Kidney (tissue), 14 donors: ENCODE measurements around the gene BTD. TPM values are rescaled to one million over a fixed set of nuclear protein-coding genes. Genes with fewer than 3 reads are reported as not detected.

Source experiments
- DNase-seq, 5 donors: peaks; one replicate each; pipeline ENCODE4 v3.0.0-alpha.2; 2013 to 2020
- FAIRE-seq: peaks from 2 replicates; lab custom pipeline; 2012; peaks lifted over from hg19 to GRCh38; lab: Jason Lieb, UNC
- H3K27ac ChIP-seq, 2 donors: one replicate each; pipeline ENCODE4 v1.7.0; 2013; ENCODE audit warnings: low read depth in 2 of 2, low read length in 2 of 2, inconsistent platforms in 1 of 2
- H3K27me3 ChIP-seq: one replicate; pipeline ENCODE4 v1.7.1; 2013; ENCODE audit warnings: low read length, inconsistent platforms; ENCODE audit not compliant: control insufficient read depth, insufficient read depth
- H3K36me3 ChIP-seq, 3 donors: one replicate each; pipeline versions ENCODE4 v1.7.0 to v1.7.1; 2013; ENCODE audit warnings: low read length in 3 of 3, control low read depth in 1 of 3, inconsistent platforms in 1 of 3; ENCODE audit not compliant: insufficient read depth in 3 of 3, control insufficient read depth in 2 of 3
- H3K4me1 ChIP-seq, 3 donors: one replicate each; pipeline versions ENCODE4 v1.7.0 to v1.7.1; 2013; ENCODE audit warnings: low read length in 3 of 3, inconsistent platforms in 1 of 3, low read depth in 1 of 3; ENCODE audit not compliant: control insufficient read depth in 2 of 3, insufficient read depth in 2 of 3
- H3K4me3 ChIP-seq, 3 donors: one replicate each; pipeline versions ENCODE4 v1.7.0 to v1.8.1; 2013; ENCODE audit warnings: low read length in 3 of 3, control low read depth in 1 of 3, inconsistent platforms in 1 of 3
- H3K9ac ChIP-seq, 3 donors: one replicate each; pipeline versions ENCODE4 v1.7.0 to v1.7.1; 2013; ENCODE audit warnings: low read length in 3 of 3, control low read depth in 1 of 3, inconsistent platforms in 1 of 3
- H3K9me3 ChIP-seq, 3 donors: one replicate each; pipeline versions ENCODE4 v1.7.0 to v1.7.1; 2013; ENCODE audit warnings: low read length in 3 of 3, control low read depth in 1 of 3, inconsistent platforms in 1 of 3; ENCODE audit not compliant: control insufficient read depth in 2 of 3, insufficient read depth in 1 of 3
- CTCF ChIP-seq: IDR thresholded peaks from 3 replicates; pipeline ENCODE4 v1.5.1; 2012; ENCODE audit warnings: mild to moderate bottlenecking, moderate library complexity, borderline replicate concordance; ENCODE audit not compliant: insufficient read depth; ENCODE audit errors: extremely low read depth
- intact Hi-C: fragments of 100-400 bp; cut with DNase I; formaldehyde crosslinking; loops from one replicate; pipeline ENCODE4 v1.11.1; 2022
- polyA plus RNA-seq: library from polyadenylated mRNA; stranded (reverse); fragments of 350-450 nt; fragmentation: Illumina TruSeq; extraction: RNeasy Lipid Tissue Mini Kit (QIAGEN cat#74804); gene quantifications from one replicate; pipeline ENCODE4 v1.2.3, GENCODE V29; 2014; ENCODE audit warnings: low read depth, low replicate concordance; ENCODE audit not compliant: insufficient read depth
- total RNA-seq: library from RNA; stranded (reverse); fragmentation: NEBNext Ultra II Directional; extraction: Animal tissue kit (Norgen Biotek cat#: 25700); gene quantifications from one replicate; pipeline ENCODE4 v1.2.1, GENCODE V29; 2021
- donor health status: control.
- donor health status: control.
- donor health status: control.
- donor health status: control.
- donor health status: control.
- donor health status: DM: yes; HTN: yes; CAD: no.
- donor health status: Normal renal cell carcinoma (clear cell type).

Gene BTD
- total and polyA plus RNA-seq, 2 donors from 2014 or later: 22.7 to 37.2 TPM

GRCh38 chr3:15649341-15649740 is 47.8 kb downstream of the BTD start:
- no peaks in the 10 kb centered on the region for H3K27me3 ChIP-seq
- no peak overlapping the region for H3K9ac ChIP-seq
- peaks cover 0 to 2% (median 1%) of the 10 kb centered on the region in 3 donors for H3K36me3 ChIP-seq
- no peak overlapping the region for H3K27ac ChIP-seq
- DNase-seq (no peak), FAIRE-seq (no peak)
- H3K4me3 ChIP-seq: no peak overlapping the region
- intact Hi-C loops: no loop called here
- no peaks in the 10 kb centered on the region for H3K9me3 ChIP-seq
- no peaks in the 10 kb centered on the region for H3K4me1 ChIP-seq
- no peak for TF ChIP-seq CTCF

- intact Hi-C loops: no loop called here
- no peak for TF ChIP-seq CTCF
- H3K27me3 ChIP-seq: no peaks in the 10 kb centered on the region
- H3K9ac ChIP-seq: no peak overlapping the region
- no peak for DNase-seq
- FAIRE-seq: no peak
- no peaks in the 10 kb centered on the region for H3K9me3 ChIP-seq
- no peaks in the 10 kb centered on the region for H3K36me3 ChIP-seq
- H3K27ac ChIP-seq: no peak overlapping the region
- no peaks in the 10 kb centered on the region for H3K4me1 ChIP-seq
- no peak overlapping the region for H3K4me3 ChIP-seq
Observed at GRCh38 chr3:15649858-15650257, 48.3 kb downstream of the BTD start.

- no peaks in the 10 kb centered on the region for H3K4me1 ChIP-seq
- no peaks in the 10 kb centered on the region for H3K27me3 ChIP-seq
- no peak for FAIRE-seq
- no peak overlapping the region for H3K9ac ChIP-seq
- no peak for TF ChIP-seq CTCF
- DNase-seq: no peak
- peaks cover 0 to 4% (median 4%) of the 10 kb centered on the region in 3 donors for H3K9me3 ChIP-seq
- H3K4me3 ChIP-seq: no peak overlapping the region
- intact Hi-C loops: no loop called here
- no peak overlapping the region for H3K27ac ChIP-seq
- no peaks in the 10 kb centered on the region for H3K36me3 ChIP-seq
Observed at GRCh38 chr3:15651396-15651795, 49.9 kb downstream of the BTD start.

- Histone ChIP-seq H3K4me1 (no peaks in the 10 kb centered on the region), H3K27ac (no peak overlapping the region), H3K9me3 (peaks cover 0 to 13% (median 4%) of the 10 kb centered on the region in 3 donors), H3K27me3 (no peaks in the 10 kb centered on the region), H3K9ac (no peak overlapping the region), H3K36me3 (no peaks in the 10 kb centered on the region), H3K4me3 (no peak overlapping the region)
- TF ChIP-seq CTCF: no peak
- intact Hi-C loops: no loop called here
- DNase-seq: no peak
- no peak for FAIRE-seq
Observed at GRCh38 chr3:15653321-15653720, 51.8 kb downstream of the BTD start.
